ENCODE measurements around the gene FBXL16. TPM values are rescaled to one million over a fixed set of nuclear protein-coding genes. Genes with fewer than 3 reads are reported as not detected.
"Not testable (repeated sequence)": the region's sequence is repeated elsewhere in the genome, so short reads cannot be mapped to it uniquely, and the experiment has no call there.

The FBXL16 gene
- polyA plus RNA-seq, 4 donors, result 0.79 to 2.0 (median 1.2) TPM

DNA sequence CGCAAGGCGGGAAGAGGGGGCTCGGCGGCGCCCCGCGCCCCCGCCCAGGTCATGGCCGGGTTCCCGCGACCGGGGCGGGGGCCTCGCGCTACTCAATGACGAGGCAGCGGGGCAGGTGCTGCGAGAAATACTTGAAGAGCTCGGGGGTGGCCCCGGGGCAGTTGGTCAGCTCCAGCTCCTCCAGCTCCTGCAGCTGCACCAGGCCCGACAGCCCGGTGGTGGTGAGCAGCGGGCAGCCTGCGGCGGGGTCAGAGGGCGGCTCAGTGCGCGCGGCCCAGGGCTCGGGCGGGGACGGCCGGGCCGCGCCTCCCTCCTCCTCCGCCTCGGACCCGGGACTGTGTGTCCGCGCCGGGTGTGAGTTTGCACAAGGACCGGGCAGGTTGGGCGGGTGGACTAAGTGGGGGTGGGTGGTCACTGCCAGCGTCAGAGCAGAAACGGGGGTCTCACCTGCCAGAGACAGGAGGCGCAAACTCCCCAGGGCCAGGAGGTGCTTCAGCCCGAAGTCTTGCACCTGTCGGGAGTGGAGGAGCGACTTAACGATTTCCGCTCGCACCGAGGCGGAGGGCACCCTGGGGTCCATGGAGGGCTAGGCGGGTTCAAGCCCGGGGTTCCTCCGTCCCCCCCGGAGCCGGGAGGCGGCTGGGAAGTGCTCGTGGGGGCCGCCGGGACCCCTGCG is 11.3 kb downstream of the FBXL16 start:
- DNase-seq (ENCODE audit: low read depth in 4 of 4, low spot score in 3 of 4), result no peak

DNA sequence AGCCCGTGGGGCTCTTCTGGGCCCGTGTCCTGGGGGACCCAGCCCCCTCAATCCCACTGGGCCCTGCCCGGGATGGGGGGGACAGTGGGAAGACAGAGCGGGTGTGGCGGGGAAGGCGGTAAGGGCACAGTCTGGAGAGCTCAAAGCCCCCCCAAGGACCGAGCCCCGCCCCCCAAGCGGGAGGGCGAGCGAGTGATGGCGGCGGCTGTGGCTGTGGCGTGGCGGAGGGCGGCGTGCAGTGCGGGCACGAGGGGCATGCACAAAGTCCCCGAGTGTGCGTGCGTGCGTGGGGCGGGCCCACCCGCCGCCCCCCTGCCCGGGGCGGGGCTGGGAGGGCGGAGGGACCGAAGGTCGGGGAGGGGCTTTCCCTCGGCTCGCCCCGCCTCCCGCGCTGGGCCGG is 11.8 kb downstream of the FBXL16 start:
- no peak for DNase-seq (ENCODE audit: low read depth in 4 of 4, low spot score in 3 of 4)

- DNase-seq (ENCODE audit: low read depth in 4 of 4, low spot score in 3 of 4), result no peak
Observed at GRCh38 chr16:693364-693763, 12.2 kb downstream of the FBXL16 start.

GRCh38 chr16:692356-693108 is 13.1 kb downstream of the FBXL16 start:
- no peak for DNase-seq (ENCODE audit: low read depth in 4 of 4, low spot score in 3 of 4)

DNA sequence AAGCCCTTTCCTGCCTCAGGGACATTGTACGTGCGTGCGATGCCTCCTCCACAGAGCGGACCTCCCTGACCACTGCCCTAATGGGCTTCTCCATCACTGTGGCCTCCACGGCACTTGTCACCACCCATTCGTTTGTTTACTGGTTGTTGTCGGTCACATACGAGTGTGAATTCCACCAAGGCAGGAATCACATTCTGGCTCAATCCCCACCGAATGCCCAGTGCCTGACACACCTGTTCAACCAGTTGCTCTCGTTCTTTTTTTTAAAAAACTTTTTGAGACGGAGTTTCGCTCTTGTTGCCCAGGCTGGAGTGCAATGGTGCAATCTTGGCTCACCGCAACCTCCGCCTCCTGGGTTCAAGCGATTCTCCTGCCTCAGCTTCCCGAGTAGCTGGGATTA is 14.4 kb downstream of the FBXL16 start:
- DNase-seq (ENCODE audit: low read depth in 4 of 4, low spot score in 3 of 4), result not testable (repeated sequence)

- no peak for DNase-seq (ENCODE audit: low read depth in 4 of 4, low spot score in 3 of 4)
Observed at GRCh38 chr16:689175-689897, 16.3 kb downstream of the FBXL16 start.

DNA sequence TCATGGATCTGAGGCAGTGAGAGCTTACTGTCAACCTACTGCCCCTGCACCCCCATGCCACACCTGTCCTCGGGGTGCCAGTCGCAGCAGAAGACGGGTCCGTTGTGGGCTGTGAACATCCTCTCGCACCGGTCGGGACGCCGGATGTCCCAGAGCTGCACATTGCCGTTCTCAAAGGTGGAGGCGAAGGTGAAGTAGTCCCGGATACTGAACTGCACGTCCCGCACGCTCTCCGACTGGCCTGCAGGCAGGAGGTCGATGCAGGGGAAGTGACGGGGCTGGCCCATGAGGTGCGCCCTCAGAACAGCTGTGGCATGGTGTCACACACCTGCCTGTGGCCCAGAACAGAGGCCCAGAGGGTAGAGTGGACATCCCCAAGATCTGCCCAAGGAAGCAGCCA is 18.1 kb downstream of the FBXL16 start:
- no peak for DNase-seq (ENCODE audit: low read depth in 4 of 4, low spot score in 3 of 4)

DNA sequence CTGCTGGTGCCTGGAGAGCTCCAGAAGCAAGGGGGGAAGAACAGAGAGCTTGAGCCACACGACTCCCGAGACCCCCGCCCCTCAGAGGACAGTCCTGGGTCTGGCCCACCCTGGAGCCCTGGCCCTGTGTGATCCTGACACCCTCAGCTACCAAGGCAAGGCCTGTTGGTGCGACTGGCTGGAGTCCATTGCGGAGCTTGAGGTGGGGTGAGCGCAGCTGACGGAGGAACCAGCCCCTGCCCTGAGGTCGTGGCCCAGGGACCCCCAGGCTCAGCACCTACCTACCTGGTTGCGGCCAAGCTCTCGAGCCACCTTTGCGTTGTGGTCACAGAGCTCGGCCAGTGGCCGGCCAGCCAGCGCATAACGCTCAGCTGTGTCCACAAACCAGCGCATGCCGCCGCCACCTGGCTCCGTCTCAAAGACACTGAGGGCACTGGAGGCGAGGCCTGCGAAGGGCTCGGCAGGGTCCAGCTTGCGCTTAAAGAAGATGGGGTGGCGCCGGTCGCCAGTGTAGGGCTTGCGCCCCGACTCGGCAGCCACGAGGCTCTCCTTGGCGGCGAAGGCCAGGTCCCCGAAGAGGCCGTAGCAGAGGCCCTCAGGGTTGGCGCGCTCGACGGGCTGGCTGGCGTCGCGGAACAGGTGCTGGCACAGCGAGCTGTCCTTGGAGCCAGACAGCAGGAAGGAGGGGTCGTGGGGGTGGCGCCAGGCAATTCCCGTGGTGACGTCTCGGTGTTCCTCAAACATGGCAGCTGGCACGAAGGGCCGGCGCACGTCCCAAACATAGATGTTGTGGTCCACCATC is 18.9 kb downstream of the FBXL16 start:
- DNase-seq (ENCODE audit: low read depth in 4 of 4, low spot score in 3 of 4), result no peak

DNA sequence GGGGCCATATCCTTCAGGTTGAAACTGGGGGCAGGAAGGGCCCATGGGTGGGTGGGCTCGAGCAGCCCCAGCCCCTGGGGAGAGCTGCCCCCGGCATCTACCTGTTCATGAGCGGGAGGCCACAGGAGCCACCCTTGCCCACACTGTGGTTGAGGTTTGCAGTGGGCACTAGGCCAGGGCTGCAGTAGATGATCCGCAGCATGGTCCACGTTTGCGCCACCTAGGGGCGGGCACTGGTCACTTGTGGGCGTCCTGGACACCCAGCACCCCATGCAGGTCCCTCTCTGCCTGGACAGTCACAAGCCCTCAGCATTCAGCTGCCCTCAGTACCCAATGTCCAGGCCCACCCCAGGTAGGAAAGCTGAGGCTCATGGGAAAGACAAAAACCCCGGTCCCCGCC is 19.6 kb downstream of the FBXL16 start:
- no peak for DNase-seq (ENCODE audit: low read depth in 4 of 4, low spot score in 3 of 4)

- no peak for DNase-seq (ENCODE audit: low read depth in 4 of 4, low spot score in 3 of 4)
Observed at GRCh38 chr16:684961-685696, 20.5 kb downstream of the FBXL16 start.

- DNase-seq (ENCODE audit: low read depth in 4 of 4, low spot score in 3 of 4), result peak in 3 of 4 donors; percentile 80 to 90 (median 89)
Observed at GRCh38 chr16:684071-684794, 21.4 kb downstream of the FBXL16 start, which contains the start of gene JMJD8. Gene JMJD8 (minus strand): TSS chr16:684334. CDS start chr16:684319, 15 bp downstream.

- DNase-seq (ENCODE audit: low read depth in 4 of 4, low spot score in 3 of 4), result no peak
Observed at GRCh38 chr16:683396-684070, 22.1 kb downstream of the FBXL16 start.

DNA sequence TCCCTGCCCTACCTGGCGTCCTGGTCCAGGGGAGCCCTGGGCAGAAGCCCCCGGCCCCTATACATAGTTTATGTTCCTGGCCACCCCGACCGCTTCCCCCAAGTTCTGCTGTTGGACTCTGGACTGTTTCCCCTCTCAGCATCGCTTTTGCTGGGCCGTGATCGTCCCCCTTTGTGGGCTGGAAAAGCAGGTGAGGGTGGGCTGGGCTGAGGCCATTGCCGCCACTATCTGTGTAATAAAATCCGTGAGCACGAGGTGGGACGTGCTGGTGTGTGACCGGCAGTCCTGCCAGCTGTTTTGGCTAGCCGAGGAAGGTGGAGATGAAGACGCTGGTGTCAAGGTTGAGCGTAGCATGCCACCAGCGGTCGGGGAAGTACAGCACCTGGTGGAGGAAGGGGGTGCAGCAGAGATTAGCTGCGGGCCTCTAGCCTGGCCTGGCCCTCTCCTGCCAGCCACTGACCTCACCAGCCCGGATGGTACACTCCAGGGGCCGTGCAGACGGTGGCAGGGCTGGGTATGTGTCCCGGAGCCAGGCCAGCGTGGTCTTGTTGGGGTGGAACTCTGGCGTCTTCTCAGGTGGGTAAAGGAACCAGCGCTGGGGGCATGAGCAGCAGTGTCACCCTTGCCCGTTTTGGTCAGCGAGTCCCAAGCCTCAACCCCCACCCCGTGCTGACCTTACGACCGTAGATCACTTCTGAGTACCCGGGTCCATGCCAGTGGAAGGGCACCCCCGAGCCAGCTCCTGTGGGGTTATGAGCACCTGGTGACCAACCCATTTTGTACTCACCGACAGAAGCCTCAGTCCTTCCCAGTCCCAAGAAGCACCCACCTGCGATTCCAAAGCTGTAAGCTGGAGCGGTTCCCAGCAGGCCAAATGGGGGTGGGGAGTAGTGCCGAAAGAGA is 22.9 kb downstream of the FBXL16 start:
- DNase-seq (ENCODE audit: low read depth in 4 of 4, low spot score in 3 of 4), result no peak

DNA sequence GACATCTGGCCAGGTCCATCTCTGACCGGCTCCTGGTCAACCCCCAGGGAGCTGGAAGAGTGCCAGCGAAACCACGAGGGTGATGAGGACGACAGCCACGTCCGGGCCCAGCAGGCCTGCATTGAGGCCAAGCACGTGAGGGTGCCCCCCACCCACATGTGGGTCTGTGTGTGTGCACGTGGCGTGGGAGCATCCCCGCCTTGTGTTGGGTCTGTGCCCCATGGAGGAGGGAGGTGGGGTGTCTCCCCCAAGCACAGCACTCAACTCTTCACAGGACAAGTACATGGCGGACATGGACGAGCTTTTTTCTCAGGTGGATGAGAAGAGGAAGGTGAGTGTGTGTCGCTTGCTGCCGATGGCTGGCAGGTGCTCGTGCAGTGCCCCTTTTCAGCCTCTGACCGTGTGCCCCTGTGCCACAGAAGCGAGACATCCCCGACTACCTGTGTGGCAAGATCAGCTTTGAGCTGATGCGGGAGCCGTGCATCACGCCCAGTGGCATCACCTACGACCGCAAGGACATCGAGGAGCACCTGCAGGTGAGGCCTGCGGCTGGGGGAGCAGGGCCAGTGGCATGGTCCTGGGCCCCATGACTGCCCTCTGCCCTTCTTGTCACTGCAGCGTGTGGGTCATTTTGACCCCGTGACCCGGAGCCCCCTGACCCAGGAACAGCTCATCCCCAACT is 23.7 kb downstream of the FBXL16 start:
- DNase-seq (ENCODE audit: low read depth in 4 of 4, low spot score in 3 of 4), result no peak

DNA sequence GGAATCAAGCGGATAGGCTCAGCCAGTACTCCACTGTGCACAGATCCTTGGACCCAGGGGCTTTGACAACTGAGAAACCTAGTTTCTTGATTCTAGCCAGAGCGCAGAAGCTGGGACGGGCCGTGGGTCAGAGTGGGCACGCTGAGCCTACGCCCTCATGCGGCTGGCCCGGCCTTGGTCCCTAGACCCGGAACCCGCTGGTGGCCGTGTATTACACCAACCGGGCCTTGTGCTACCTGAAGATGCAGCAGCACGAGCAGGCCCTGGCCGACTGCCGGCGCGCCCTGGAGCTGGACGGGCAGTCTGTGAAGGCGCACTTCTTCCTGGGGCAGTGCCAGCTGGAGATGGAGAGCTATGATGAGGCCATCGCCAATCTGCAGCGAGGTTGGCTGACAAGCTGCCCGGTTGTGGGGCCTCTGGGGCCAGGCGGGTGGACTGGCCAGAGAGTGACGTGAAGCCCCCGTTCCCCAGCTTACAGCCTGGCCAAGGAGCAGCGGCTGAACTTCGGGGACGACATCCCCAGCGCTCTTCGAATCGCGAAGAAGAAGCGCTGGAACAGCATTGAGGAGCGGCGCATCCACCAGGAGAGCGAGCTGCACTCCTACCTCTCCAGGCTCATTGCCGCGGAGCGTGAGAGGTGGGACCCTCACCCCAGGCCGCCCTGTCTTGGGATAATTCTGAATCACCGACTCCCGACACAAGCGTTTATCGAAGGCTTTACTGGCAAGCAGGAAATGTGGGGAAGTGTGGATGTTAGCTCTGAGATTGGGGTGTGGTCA is 24.4 kb downstream of the FBXL16 start:
- DNase-seq (ENCODE audit: low read depth in 4 of 4, low spot score in 3 of 4), result no peak

GRCh38 chr16:680625-680945 is 25.0 kb downstream of the FBXL16 start:
- DNase-seq (ENCODE audit: low read depth in 4 of 4, low spot score in 3 of 4), result no peak
